SU-DHL-6 (cell line): Measurements from ENCODE around the gene CBFB.

Experiments used
- CTCF ChIP-seq: fragments of 200-600 bp; sonication (generic); IDR thresholded peaks from one replicate; pipeline ENCODE4 v1.5.1; 2017; ENCODE audit warnings: antibody characterized with exemption, mild to moderate bottlenecking, low read length, moderate library complexity; ENCODE audit not compliant: insufficient read depth, poor library complexity, severe bottlenecking
- EZH2phosphoT487 ChIP-seq: fragments of 200-600 bp; sonication (generic), shearing (Covaris generic); conservative IDR thresholded peaks from 2 replicates; pipeline ENCODE4 v1.6.1; 2018; ENCODE audit warnings: mild to moderate bottlenecking, antibody characterized with exemption, low read length, moderate library complexity, mixed read lengths

- TF ChIP-seq CTCF (no peak), EZH2phosphoT487 (no peak)
These were observed 42.6 kb downstream of the CBFB start for GRCh38 chr16:67071476-67072048.
